ENCODE measurements around the gene SPHK2.

GRCh38 chr19:48603001-48603400 is 16.3 kb upstream of the SPHK2 start:
- TF ChIP-seq SIN3A (IDR thresholded peaks at IDR 0.05; ENCODE audit: low read depth) (no peak), JUND (IDR thresholded peaks at IDR 0.05) (no peak), RAD21 (IDR thresholded peaks at IDR 0.05; ENCODE audit: low read depth) (no peak), POLR2AphosphoS5 (IDR thresholded peaks at IDR 0.05; ENCODE audit: low read depth, low read length) (no peak), CTCF (IDR thresholded peaks at IDR 0.05 in 2 of 3, conservative IDR thresholded peaks at IDR 0.05 in 1 of 3; ENCODE audit: borderline replicate concordance in 1 of 3, insufficient read depth in 1 of 3, low read depth in 2 of 3, low read length in 2 of 3) (no peak), CBX3 (IDR thresholded peaks at IDR 0.05; ENCODE audit: low read depth) (no peak)
